IMR-90 (cell line): ENCODE measurements around the gene CLOCK. TPM values are rescaled to one million over a fixed set of nuclear protein-coding genes. Genes with fewer than 3 reads are reported as not detected.

Experiments used
- ATAC-seq: fragments of 200-7000 bp; cut with Tn5 transposase; 2 replicates; pipeline ENCODE4 v1.9.1; 2020; ENCODE audit warnings: low read depth, mild to moderate bottlenecking, moderate library complexity
- BruUV-seq: library from RNA; stranded (reverse); fragments of 400-500 nt; replicated peaks from 2 replicates; lab custom pipeline; 2021; lab: Mats Ljungman, UMichigan
- CTCF ChIA-PET: fragments of 300-600 bp; formaldehyde crosslinking; extraction: SDS; loops from one replicate; lab custom pipeline; 2021; ENCODE audit warnings: antibody characterized with exemption; lab: Yijun Ruan, JAX
- POLR2A ChIA-PET: fragments of 300-600 bp; sonication (Branson Sonifier 250); formaldehyde crosslinking; loops from one replicate; lab custom pipeline; 2022; ENCODE audit warnings: antibody characterized with exemption; ENCODE audit not compliant: unreplicated experiment; lab: Charles Lee
- DNase-seq: peaks from one replicate; pipeline ENCODE4 v3.0.0; 2013
- H2AFZ ChIP-seq: replicated peaks from 2 replicates; pipeline ENCODE3; 2013; ENCODE audit warnings: low read length, mild to moderate bottlenecking; ENCODE audit not compliant: poor library complexity
- H2AK5ac ChIP-seq: 2 replicates; pipeline ENCODE4 v1.6.1; 2013; ENCODE audit warnings: low read depth, low read length, inconsistent platforms
- H2AK9ac ChIP-seq: replicated peaks from 2 replicates; pipeline ENCODE3; 2013; ENCODE audit warnings: mild to moderate bottlenecking, low read depth, low read length, moderate library complexity; ENCODE audit not compliant: poor library complexity
- H2BK120ac ChIP-seq: 2 replicates; pipeline ENCODE4 v1.6.1; 2013; ENCODE audit warnings: low read depth, low read length, inconsistent platforms
- H2BK15ac ChIP-seq: 3 replicates; pipeline ENCODE4 v1.6.1; 2013; ENCODE audit warnings: low read depth, low read length, inconsistent platforms
- H2BK20ac ChIP-seq: 2 replicates; pipeline ENCODE4 v1.6.1; 2013; ENCODE audit warnings: low read depth, mild to moderate bottlenecking, inconsistent platforms, low read length, moderate library complexity
- H2BK5ac ChIP-seq: 2 replicates; pipeline ENCODE4 v1.6.1; 2013; ENCODE audit warnings: mild to moderate bottlenecking, low read depth, low read length, inconsistent platforms; ENCODE audit not compliant: poor library complexity, severe bottlenecking
- H3K14ac ChIP-seq: replicated peaks from 2 replicates; pipeline ENCODE4 v1.6.1; 2013; ENCODE audit warnings: low read depth, low read length, inconsistent platforms
- H3K18ac ChIP-seq: 2 replicates; pipeline ENCODE4 v1.6.1; 2013; ENCODE audit warnings: low read depth, low read length, control low read depth
- H3K23ac ChIP-seq: 2 replicates; pipeline ENCODE4 v1.6.1; 2013; ENCODE audit warnings: low read depth, low read length, inconsistent platforms
- H3K27ac ChIP-seq: 2 replicates; pipeline ENCODE4 v1.5.1; 2013; ENCODE audit warnings: mild to moderate bottlenecking, control low read depth, low read length; ENCODE audit not compliant: insufficient read depth
- H3K27me3 ChIP-seq: 2 replicates; pipeline ENCODE4 v1.6.1; 2013; ENCODE audit warnings: low read length; ENCODE audit not compliant: control insufficient read depth, insufficient read depth
- H3K36me3 ChIP-seq: 2 replicates; pipeline ENCODE4 v1.6.1; 2013; ENCODE audit warnings: low read length, mixed read lengths; ENCODE audit not compliant: control insufficient read depth, insufficient read depth
- H3K4ac ChIP-seq: 2 replicates; pipeline ENCODE4 v1.6.1; 2013; ENCODE audit warnings: low read depth, low read length, inconsistent platforms
- H3K4me1 ChIP-seq: 2 replicates; pipeline ENCODE4 v1.6.1; 2013; ENCODE audit warnings: low read length, mixed read lengths; ENCODE audit not compliant: control insufficient read depth, insufficient read depth
- H3K4me2 ChIP-seq: 2 replicates; pipeline ENCODE4 v1.6.1; 2013; ENCODE audit warnings: low read depth, mild to moderate bottlenecking, control low read depth, low read length, moderate library complexity
- H3K4me3 ChIP-seq: 2 replicates; pipeline ENCODE4 v1.5.1; 2013; ENCODE audit warnings: low read depth, mild to moderate bottlenecking, control low read depth, low read length, moderate library complexity; ENCODE audit not compliant: insufficient read depth
- H3K56ac ChIP-seq: 2 replicates; pipeline ENCODE4 v1.6.1; 2013; ENCODE audit warnings: low read length, inconsistent platforms; ENCODE audit not compliant: insufficient read depth; ENCODE audit errors: extremely low read depth
- H3K79me1 ChIP-seq, 2 experiments: 2 replicates each; pipeline ENCODE4 v1.6.1; 2013; ENCODE audit warnings: low read length in 2 of 2, inconsistent platforms in 1 of 2, low read depth in 1 of 2
- H3K9ac ChIP-seq: 2 replicates; pipeline ENCODE4 v1.6.1; 2013; ENCODE audit warnings: low read depth, low read length, control low read depth
- H3K9me1 ChIP-seq: 2 replicates; pipeline ENCODE4 v1.6.1; 2013; ENCODE audit warnings: low read length, inconsistent platforms; ENCODE audit not compliant: insufficient read depth
- H3K9me3 ChIP-seq: 2 replicates; pipeline ENCODE4 v1.6.1; 2013; ENCODE audit warnings: low read length; ENCODE audit not compliant: control insufficient read depth, insufficient read depth
- H4K20me1 ChIP-seq: 2 replicates; pipeline ENCODE4 v1.6.1; 2013; ENCODE audit warnings: low read length, inconsistent platforms; ENCODE audit not compliant: insufficient read depth
- H4K5ac ChIP-seq: 2 replicates; pipeline ENCODE4 v1.6.1; 2013; ENCODE audit warnings: mild to moderate bottlenecking, low read depth, low read length, control low read depth
- H4K8ac ChIP-seq, 2 experiments: 2 replicates each; pipeline ENCODE4 v1.6.1; 2013; ENCODE audit warnings: low read depth in 2 of 2, low read length in 2 of 2, control low read depth in 1 of 2, inconsistent platforms in 1 of 2
- H4K91ac ChIP-seq: 2 replicates; pipeline ENCODE4 v1.6.1; 2013; ENCODE audit warnings: low read depth, low read length, inconsistent platforms; ENCODE audit not compliant: insufficient read depth
- BHLHE40 ChIP-seq: fragments of 150-350 bp; IDR thresholded peaks from 2 replicates; pipeline ENCODE4 v1.6.1; 2016; ENCODE audit warnings: mild to moderate bottlenecking, low read depth, low read length
- CHD1 ChIP-seq: IDR thresholded peaks from 2 replicates; pipeline ENCODE4 v1.6.1; 2012; ENCODE audit warnings: low read depth, low read length, improper control_type of control experiment
- CTCF ChIP-seq: conservative IDR thresholded peaks from 2 replicates; pipeline ENCODE4 v1.5.1; 2012; ENCODE audit warnings: mild to moderate bottlenecking, low read depth, low read length, improper control_type of control experiment
- ELK1 ChIP-seq: fragments of 150-350 bp; IDR thresholded peaks from 2 replicates; pipeline ENCODE4 v1.6.1; 2016; ENCODE audit warnings: low read depth, mild to moderate bottlenecking, low read length, moderate library complexity, borderline replicate concordance
- FOS ChIP-seq: fragments of 150-350 bp; IDR thresholded peaks from 2 replicates; pipeline ENCODE4 v1.6.1; 2016; ENCODE audit warnings: low read depth, low read length
- MAFK ChIP-seq: IDR thresholded peaks from 2 replicates; pipeline ENCODE4 v1.6.1; 2012; ENCODE audit warnings: low read depth, low read length, improper control_type of control experiment
- NFE2L2 ChIP-seq: fragments of 150-350 bp; IDR thresholded peaks from 2 replicates; pipeline ENCODE4 v1.6.1; 2016; ENCODE audit warnings: low read depth, mild to moderate bottlenecking, low read length
- POLR2A ChIP-seq: IDR thresholded peaks from 2 replicates; pipeline ENCODE4 v1.6.1; 2012; ENCODE audit warnings: mild to moderate bottlenecking, low read depth, low read length
- RCOR1 ChIP-seq: IDR thresholded peaks from 2 replicates; pipeline ENCODE4 v1.6.1; 2012; ENCODE audit warnings: mild to moderate bottlenecking, low read length, improper control_type of control experiment; ENCODE audit not compliant: insufficient replicate concordance
- RFX5 ChIP-seq: IDR thresholded peaks from 2 replicates; pipeline ENCODE4 v1.8.0; 2012; ENCODE audit warnings: low read depth, mild to moderate bottlenecking, low read length, moderate library complexity
- SMC3 ChIP-seq: fragments of 150-350 bp; IDR thresholded peaks from 2 replicates; pipeline ENCODE4 v1.6.1; 2016; ENCODE audit warnings: low read depth, mild to moderate bottlenecking, antibody characterized with exemption, low read length, moderate library complexity
- WGBS, 2 experiments: methylation state at CpG; one replicate each; pipeline versions ENCODE4 v1.1.5 to v1.1.7; 2013; ENCODE audit warnings: missing lambda C conversion rate in 2 of 2; ENCODE audit not compliant: insufficient read length in 1 of 2; ENCODE audit errors: extremely low coverage in 2 of 2; 5-methylcytosine and 5-hydroxymethylcytosine counted together
- dilution Hi-C: fragments of 300-500 bp; cut with HindIII; formaldehyde crosslinking; loops from one replicate; pipeline ENCODE4 v1.14.3; 2018; ENCODE audit warnings: low sequenced_read_pairs; ENCODE audit not compliant: unreplicated experiment
- in situ Hi-C: fragments of 300-500 bp; cut with MboI; formaldehyde crosslinking; loops from 3 replicates; pipeline ENCODE4 v1.14.3; 2019; ENCODE audit warnings: low sequenced_read_pairs, inconsistent platforms, mixed read lengths
- intact Hi-C: fragments of 100-400 bp; cut with micrococcal nuclease; formaldehyde crosslinking; loops from 2 replicates; pipeline ENCODE4 v1.10.0; 2022
- polyA plus RNA-seq, 3 experiments: library from polyadenylated mRNA; depleted of rRNA; stranded (reverse); fragments of >200 nt; gene quantifications; 2 replicates each; pipeline ENCODE4 v1.2.3, GENCODE V29; 2012; ENCODE audit warnings: low replicate concordance in 1 of 3
- total RNA-seq: library from RNA; depleted of rRNA; stranded (reverse); fragments of >200 nt; gene quantifications from 2 replicates; pipeline ENCODE4 v1.2.3, GENCODE V29; 2012

CLOCK gene
- total and polyA plus RNA-seq, 2 of the 4 experiments (the other 2 are of a cell fraction), result 7.3 to 53.4 TPM

GRCh38 chr4:55499495-55499894 lies 47.2 kb downstream of the CLOCK start:
- no peak for DNase-seq
- Histone ChIP-seq H3K36me3 (peaks cover 3% of the 10 kb centered on the region), H3K4me1 (peaks cover 2% of the 10 kb centered on the region), H2AK5ac (no peak overlapping the region), H3K23ac (no peak overlapping the region), H2BK20ac (no peak overlapping the region), H3K9ac (no peak overlapping the region), H4K5ac (no peak overlapping the region), H4K91ac (no peak overlapping the region), H3K4me2 (no peak overlapping the region), H3K27ac (no peak overlapping the region), H2BK15ac (no peak overlapping the region), H2AFZ (no peak overlapping the region), H2BK5ac (no peak overlapping the region), H3K79me1 (peaks cover 30 to 52% of the 10 kb centered on the region in 2 experiments), H3K9me1 (peaks cover 3% of the 10 kb centered on the region), H3K18ac (no peak overlapping the region), H2AK9ac (no peak overlapping the region), H3K27me3 (no peaks in the 10 kb centered on the region), H3K4me3 (no peak overlapping the region), H4K20me1 (no peaks in the 10 kb centered on the region), H3K9me3 (peaks cover 2% of the 10 kb centered on the region), H4K8ac (no peak overlapping the region), H3K56ac (no peak overlapping the region), H3K4ac (no peak overlapping the region), H3K14ac (no peak overlapping the region), H2BK120ac (no peak overlapping the region)
- BruUV-seq, result no TSS peak
- in situ Hi-C loops, result no loop called here
- 95% methylated on average over 4 of the region's 10 CpGs; no CpG with 5 or more reads in 1 of the 2 experiments for WGBS, 2 experiments
- ChIA-PET CTCF (no interaction called here), POLR2A (no interaction called here)
- no peak for TF ChIP-seq MAFK
- TF ChIP-seq CTCF, result no peak
- no peak for TF ChIP-seq ELK1
- TF ChIP-seq BHLHE40, result no peak
- TF ChIP-seq NFE2L2, result no peak
- no peak for TF ChIP-seq SMC3
- TF ChIP-seq RCOR1, result no peak
- TF ChIP-seq RFX5, result no peak
- TF ChIP-seq POLR2A, result no peak
- TF ChIP-seq FOS, result no peak
- TF ChIP-seq CHD1, result no peak
- intact Hi-C loops, result loop anchor here (5.0 to 10.0 kb wide), 2 partner anchors 45 to 47 kb away; partner anchors contain the start of gene CLOCK
- no peak for ATAC-seq
- dilution Hi-C loops, result no loop called here
